Measurements from ENCODE around the gene CKAP5. TPM values are rescaled to one million over a fixed set of nuclear protein-coding genes. Genes with fewer than 3 reads are reported as not detected.
"Not testable (repeated sequence)": the region's sequence is repeated elsewhere in the genome, so short reads cannot be mapped to it uniquely, and the experiment has no call there.

The CKAP5 gene
- total RNA-seq, 4 donors from 2014 or later, result 18.2 to 36.9 (median 29.7) TPM

GRCh38 chr11:46719048-46719542 lies 127.0 kb downstream of the CKAP5 start, which contains the start of gene F2:
TSS of gene F2 (plus strand) at chr11:46719213. CDS start at chr11:46719236, 23 bp downstream.
- H3K27ac ChIP-seq, result no peak within 1 kb of the TSS
- WGBS, 2 donors, result 61 to 80% methylated on average over 2 to 3 of the region's 7 CpGs
- H3K4me1 ChIP-seq, result peaks cover 0 to 12% (median 0%) of the 10 kb centered on the region in 3 donors
- no peaks in the 10 kb centered on the region for H3K36me3 ChIP-seq
- no peak for DNase-seq
- H3K9me3 ChIP-seq, result no peaks in the 10 kb centered on the region
- H3K27me3 ChIP-seq, result no peaks in the 10 kb centered on the region
- TF ChIP-seq CTCF (IDR thresholded peaks at IDR 0.05), result no peak
- TF ChIP-seq POLR2A (IDR thresholded peaks at IDR 0.05), result no peak
- intact Hi-C loops (cut with DNase I), result no loop called here
- H3K4me3 ChIP-seq, result no peak within 1 kb of the TSS

GRCh38 chr11:46718155-46719019 lies 127.7 kb downstream of the CKAP5 start:
- H3K36me3 ChIP-seq, result no peaks in the 10 kb centered on the region
- H3K4me1 ChIP-seq, result peaks cover 0 to 12% (median 0%) of the 10 kb centered on the region in 3 donors
- no peak for DNase-seq
- 78 to 80% methylated on average over 7 to 8 of the region's 11 CpGs for WGBS, 2 donors
- TF ChIP-seq POLR2A (IDR thresholded peaks at IDR 0.05), result no peak
- TF ChIP-seq CTCF (IDR thresholded peaks at IDR 0.05), result no peak
- no peaks in the 10 kb centered on the region for H3K9me3 ChIP-seq
- no peak overlapping the region for H3K4me3 ChIP-seq
- intact Hi-C loops (cut with DNase I), result no loop called here
- no peaks in the 10 kb centered on the region for H3K27me3 ChIP-seq
- no peak overlapping the region for H3K27ac ChIP-seq

- H3K9me3 ChIP-seq; H3K27me3 ChIP-seq; DNase-seq; H3K27ac ChIP-seq; H3K36me3 ChIP-seq; H3K4me3 ChIP-seq; intact Hi-C loops (cut with DNase I): not testable (repeated sequence)
- H3K4me1 ChIP-seq, result peaks cover 0 to 12% (median 0%) of the 10 kb centered on the region in 3 donors
- WGBS, 2 donors, result 81 to 95% methylated on average over 2 of the region's 2 CpGs
Observed at GRCh38 chr11:46717825-46718154, 128.3 kb downstream of the CKAP5 start.

GRCh38 chr11:46712874-46713576 lies 133.1 kb downstream of the CKAP5 start:
- H3K27me3 ChIP-seq, result no peaks in the 10 kb centered on the region
- H3K4me3 ChIP-seq, result no peak overlapping the region
- TF ChIP-seq POLR2A (IDR thresholded peaks at IDR 0.05) (no peak), CTCF (IDR thresholded peaks at IDR 0.05) (no peak)
- H3K27ac ChIP-seq, result no peak overlapping the region
- H3K36me3 ChIP-seq, result peaks cover 0 to 8% (median 0%) of the 10 kb centered on the region in 3 donors
- no peak for DNase-seq
- 90 to 92% methylated on average over 7 of the region's 7 CpGs for WGBS, 2 donors
- intact Hi-C loops (cut with DNase I), result no loop called here
- no peaks in the 10 kb centered on the region for H3K9me3 ChIP-seq
- H3K4me1 ChIP-seq, result peaks cover 0 to 15% (median 4%) of the 10 kb centered on the region in 3 donors

GRCh38 chr11:46711303-46711702 lies 134.8 kb downstream of the CKAP5 start:
- WGBS, 2 donors, result 71 to 80% methylated on average over 1 to 5 of the region's 5 CpGs

More at GRCh38 chr11:46711303-46711702, 134.8 kb downstream of the CKAP5 start:
- Histone ChIP-seq H3K27me3 (no peaks in the 10 kb centered on the region), H3K4me3 (no peak overlapping the region), H3K4me1 (peaks cover 0 to 15% (median 4%) of the 10 kb centered on the region in 3 donors), H3K9me3 (no peaks in the 10 kb centered on the region), H3K27ac (peak overlapping the region; percentile 53 to 90 (median 78)), H3K36me3 (peaks cover 0 to 26% (median 0%) of the 10 kb centered on the region in 3 donors)
- intact Hi-C loops (cut with DNase I), result no loop called here
- no peak for DNase-seq
- TF ChIP-seq CTCF (IDR thresholded peaks at IDR 0.05) (no peak), POLR2A (IDR thresholded peaks at IDR 0.05) (no peak)
